Measurements from ENCODE around the gene MILR1. TPM values are rescaled to one million over a fixed set of nuclear protein-coding genes. Genes with fewer than 3 reads are reported as not detected.
"Not testable (repeated sequence)": the region's sequence is repeated elsewhere in the genome, so short reads cannot be mapped to it uniquely, and the experiment has no call there.

Gene MILR1
- total RNA-seq, 4 donors from 2014 or later: 3.1 to 27.0 (median 6.4) TPM

DNA sequence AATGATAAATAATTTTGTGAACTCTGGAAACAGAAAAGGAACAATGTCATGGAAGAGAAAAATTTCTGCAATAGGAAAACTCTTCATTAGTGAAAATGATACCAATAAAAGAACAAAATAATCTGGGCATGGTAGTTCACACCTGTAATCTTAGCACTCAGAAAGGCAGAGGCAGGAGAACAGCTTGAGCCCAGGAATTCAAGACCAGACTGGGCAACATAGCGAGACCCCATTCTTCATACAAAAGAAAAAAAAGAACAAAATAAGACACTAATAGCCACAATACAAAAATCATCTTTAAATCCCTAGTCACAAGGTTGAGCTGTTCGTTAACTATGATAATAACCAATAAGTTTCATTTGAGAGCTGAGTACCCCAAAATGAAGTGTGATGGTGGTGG is 39.4 kb downstream of the MILR1 start:
- no peak for DNase-seq (ENCODE audit: low spot score in 2 of 2)
- WGBS, 2 donors: 90 to 92% methylated on average over 2 of the region's 2 CpGs
- Histone ChIP-seq H3K9me3 (no peaks in the 10 kb centered on the region), H3K27me3 (no peaks in the 10 kb centered on the region), H3K4me3 (no peak overlapping the region), H3K4me1 (peaks cover 0 to 4% (median 0%) of the 10 kb centered on the region in 4 donors), H3K27ac (no peak overlapping the region), H3K36me3 (peaks cover 0 to 92% (median 0%) of the 10 kb centered on the region in 3 donors)
- TF ChIP-seq POLR2A (IDR thresholded peaks at IDR 0.05): no peak
- no peak for TF ChIP-seq CTCF (IDR thresholded peaks at IDR 0.05)
- TF ChIP-seq EP300 (IDR thresholded peaks at IDR 0.05): no peak

- TF ChIP-seq CTCF (IDR thresholded peaks at IDR 0.05) (peak in 4 of 5 experiments; percentile 16 to 36 (median 28)), POLR2A (IDR thresholded peaks at IDR 0.05) (no peak)
- WGBS, 2 donors: 89 to 91% methylated on average over 13 of the region's 13 CpGs
- H3K9me3 ChIP-seq: no peaks in the 10 kb centered on the region
- no peak overlapping the region for H3K4me3 ChIP-seq
- H3K27me3 ChIP-seq: no peaks in the 10 kb centered on the region
- peaks cover 0 to 33% (median 16%) of the 10 kb centered on the region in 4 donors for H3K4me1 ChIP-seq
- H3K36me3 ChIP-seq: peaks cover 0 to 67% (median 0%) of the 10 kb centered on the region in 3 donors
- no peak for DNase-seq (ENCODE audit: low spot score in 2 of 2)
- H3K27ac ChIP-seq: no peak overlapping the region
Observed at GRCh38 chr17:64491034-64491860, 42.3 kb downstream of the MILR1 start.

GRCh38 chr17:64491994-64492393 is 43.1 kb downstream of the MILR1 start:
- no peak for DNase-seq (ENCODE audit: low spot score in 2 of 2)
- Histone ChIP-seq H3K9me3 (no peaks in the 10 kb centered on the region), H3K4me1 (peaks cover 0 to 33% (median 16%) of the 10 kb centered on the region in 4 donors), H3K27me3 (no peaks in the 10 kb centered on the region), H3K27ac (no peak overlapping the region), H3K4me3 (no peak overlapping the region), H3K36me3 (peaks cover 0 to 64% (median 0%) of the 10 kb centered on the region in 3 donors)
- 64 to 75% methylated on average over 3 of the region's 3 CpGs for WGBS, 2 donors
- TF ChIP-seq CTCF (IDR thresholded peaks at IDR 0.05) (no peak), EP300 (IDR thresholded peaks at IDR 0.05) (no peak)

- no peak overlapping the region for H3K27ac ChIP-seq
- DNase-seq (ENCODE audit: low spot score in 2 of 2): no peak
- TF ChIP-seq CTCF (IDR thresholded peaks at IDR 0.05): peak in 4 of 5 experiments; percentile 35 to 50 (median 38)
- TF ChIP-seq EP300 (IDR thresholded peaks at IDR 0.05): no peak
- H3K4me3 ChIP-seq: no peak overlapping the region
- peaks cover 0 to 61% (median 0%) of the 10 kb centered on the region in 3 donors for H3K36me3 ChIP-seq
- no peaks in the 10 kb centered on the region for H3K9me3 ChIP-seq
- H3K27me3 ChIP-seq: no peaks in the 10 kb centered on the region
- 81 to 85% methylated on average over 6 of the region's 6 CpGs for WGBS, 2 donors
- H3K4me1 ChIP-seq: peaks cover 0 to 39% (median 16%) of the 10 kb centered on the region in 4 donors
Observed at GRCh38 chr17:64492481-64493109, 43.7 kb downstream of the MILR1 start.

DNA sequence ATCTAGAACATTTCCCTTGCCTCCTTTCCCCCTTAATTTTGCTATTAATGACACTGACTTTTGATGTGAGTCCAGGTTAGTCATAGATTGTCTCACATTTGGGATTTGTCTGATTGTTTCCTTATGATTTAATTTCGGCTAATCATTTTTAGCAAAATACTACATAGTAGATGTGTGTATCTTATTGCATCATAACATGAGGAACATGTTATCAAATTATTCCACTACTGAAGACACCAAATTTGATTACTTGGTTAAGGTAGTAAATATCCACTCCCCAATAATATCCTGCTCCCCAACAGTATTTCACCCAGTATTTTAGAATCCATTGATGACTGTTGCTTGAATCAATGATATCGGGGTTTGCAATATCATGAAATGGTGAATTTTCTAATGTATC is 45.2 kb downstream of the MILR1 start:
- Histone ChIP-seq H3K9me3 (no peaks in the 10 kb centered on the region), H3K4me1 (peaks cover 0 to 54% (median 16%) of the 10 kb centered on the region in 4 donors), H3K27me3 (no peaks in the 10 kb centered on the region), H3K36me3 (peaks cover 0 to 57% (median 0%) of the 10 kb centered on the region in 3 donors), H3K27ac (no peak overlapping the region), H3K4me3 (no peak overlapping the region)
- TF ChIP-seq POLR2A (IDR thresholded peaks at IDR 0.05): no peak
- no peak for TF ChIP-seq CTCF (IDR thresholded peaks at IDR 0.05)
- no peak for TF ChIP-seq EP300 (IDR thresholded peaks at IDR 0.05)
- WGBS, 2 donors: 80 to 84% methylated on average over 2 of the region's 2 CpGs
- DNase-seq (ENCODE audit: low spot score in 2 of 2): no peak

DNA sequence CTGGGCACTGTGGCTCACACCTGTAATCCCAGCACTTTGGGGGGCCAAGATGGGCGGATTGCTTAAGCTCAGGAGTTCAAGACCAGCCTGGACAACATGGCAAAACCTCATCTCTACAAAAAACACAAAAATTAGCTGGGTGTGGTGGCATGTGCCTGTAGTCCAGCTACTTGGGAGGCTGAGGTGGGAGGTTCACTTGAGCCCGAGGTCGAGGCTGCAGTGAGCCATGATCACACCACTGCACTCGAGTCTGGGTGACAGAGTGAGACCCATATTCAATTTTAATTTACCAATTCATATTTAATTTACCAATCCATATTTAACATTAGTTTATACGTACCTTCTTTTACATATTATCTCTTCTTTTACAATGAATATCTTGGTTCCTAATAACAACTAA is 46.4 kb downstream of the MILR1 start:
- H3K36me3 ChIP-seq: peaks cover 2 to 57% (median 10%) of the 10 kb centered on the region in 3 donors
- not testable (repeated sequence) for H3K9me3 ChIP-seq; DNase-seq (ENCODE audit: low spot score in 2 of 2); H3K4me3 ChIP-seq; H3K27me3 ChIP-seq; H3K27ac ChIP-seq
- 93 to 94% methylated on average over 5 of the region's 5 CpGs for WGBS, 2 donors
- H3K4me1 ChIP-seq: peaks cover 0 to 64% (median 17%) of the 10 kb centered on the region in 4 donors
